SU-DHL-6 (cell line): ENCODE measurements around the gene STOML3.

Source experiments
- CTCF ChIP-seq: fragments of 200-600 bp; sonication (generic); IDR thresholded peaks from one replicate; pipeline ENCODE4 v1.5.1; 2017; ENCODE audit warnings: antibody characterized with exemption, mild to moderate bottlenecking, low read length, moderate library complexity; ENCODE audit not compliant: insufficient read depth, poor library complexity, severe bottlenecking
- EZH2phosphoT487 ChIP-seq: fragments of 200-600 bp; sonication (generic), shearing (Covaris generic); conservative IDR thresholded peaks from 2 replicates; pipeline ENCODE4 v1.6.1; 2018; ENCODE audit warnings: mild to moderate bottlenecking, antibody characterized with exemption, low read length, moderate library complexity, mixed read lengths

- TF ChIP-seq CTCF (peak; percentile 46), EZH2phosphoT487 (no peak)
Measured at GRCh38 chr13:39016787-39017186, 26.2 kb upstream of the STOML3 start.
